ENCODE measurements around the gene ZDHHC13.

Gene ZDHHC13

GRCh38 chr11:19208181-19208580 is 91.2 kb downstream of the ZDHHC13 start:
- DNase-seq (ENCODE audit: low read depth in 2 of 2) = no peak

GRCh38 chr11:19208959-19209546 is 92.1 kb downstream of the ZDHHC13 start:
- no peak for DNase-seq (ENCODE audit: low read depth in 2 of 2)

GRCh38 chr11:19209617-19210370 is 92.8 kb downstream of the ZDHHC13 start:
- no peak for DNase-seq (ENCODE audit: low read depth in 2 of 2)

DNA sequence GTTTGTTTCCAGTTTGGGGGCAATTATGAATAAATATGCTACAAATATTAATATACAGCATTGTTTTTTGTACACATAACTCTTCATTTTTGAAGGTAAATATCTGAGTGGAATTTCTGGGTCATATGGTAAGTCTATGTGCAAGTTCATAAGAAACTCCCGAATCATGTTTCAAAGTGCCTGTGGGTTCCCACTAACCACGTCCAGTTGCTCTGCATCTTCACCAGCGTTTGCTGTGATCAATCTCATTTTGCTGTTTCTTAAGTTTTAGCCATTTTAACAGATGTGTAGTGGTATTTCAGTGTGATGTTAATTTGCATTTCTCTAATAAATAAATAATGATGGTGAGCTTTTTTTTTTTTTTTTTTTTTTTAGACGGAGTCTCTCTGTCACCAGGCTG is 99.1 kb downstream of the ZDHHC13 start:
- DNase-seq (ENCODE audit: low read depth in 2 of 2) = no peak

DNA sequence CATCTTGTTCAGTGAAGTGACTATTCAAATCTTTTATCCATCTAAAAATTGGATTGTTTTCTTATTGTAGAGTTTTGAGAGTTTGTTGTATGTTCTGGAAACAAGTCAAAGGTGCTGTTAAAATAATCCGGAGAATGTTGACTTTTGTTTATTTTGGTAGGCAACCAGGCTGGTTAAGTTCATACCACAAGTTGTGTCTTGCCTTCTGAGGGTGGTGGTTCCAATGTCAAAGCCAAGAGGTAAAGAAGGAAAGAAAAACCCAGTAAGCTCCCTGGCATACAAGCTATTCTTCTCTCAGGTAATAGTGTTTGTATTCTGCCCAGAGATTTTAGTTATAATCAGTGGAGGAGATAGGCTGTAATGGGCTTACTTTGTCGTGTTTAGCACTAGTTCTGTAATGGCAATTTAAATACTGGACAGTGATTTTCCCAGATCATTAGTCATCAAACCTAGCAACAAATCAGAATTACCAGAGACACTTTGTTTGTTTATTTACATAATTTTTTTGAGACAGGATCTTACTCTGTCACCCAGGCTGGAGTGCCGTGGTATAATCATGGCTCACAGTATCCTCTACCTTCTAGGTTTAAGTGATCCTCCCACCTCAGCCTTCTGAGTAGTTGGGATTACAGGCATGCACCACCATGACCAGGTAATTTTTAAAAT is 99.9 kb downstream of the ZDHHC13 start:
- no peak for DNase-seq (ENCODE audit: low read depth in 2 of 2)

- no peak for DNase-seq (ENCODE audit: low read depth in 2 of 2)
Observed at GRCh38 chr11:19218216-19218615, 101.2 kb downstream of the ZDHHC13 start.

GRCh38 chr11:19218786-19219460 is 102.0 kb downstream of the ZDHHC13 start:
- DNase-seq (ENCODE audit: low read depth in 2 of 2) = no peak

GRCh38 chr11:19220903-19221724 is 104.1 kb downstream of the ZDHHC13 start:
- DNase-seq (ENCODE audit: low read depth in 2 of 2) = no peak

GRCh38 chr11:19225123-19225522 is 108.2 kb downstream of the ZDHHC13 start:
- no peak for DNase-seq (ENCODE audit: low read depth in 2 of 2)

- DNase-seq (ENCODE audit: low read depth in 2 of 2) = no peak
Observed at GRCh38 chr11:19225581-19225980, 108.6 kb downstream of the ZDHHC13 start.
